Liver (tissue), 9 donors: ENCODE results near the gene TOMM20. TPM values are rescaled to one million over a fixed set of nuclear protein-coding genes. Genes with fewer than 3 reads are reported as not detected.

Experiments used
- DNase-seq: peaks from one replicate; pipeline ENCODE4 v3.0.0-alpha.2; 2017; ENCODE audit warnings: low spot score
- H3K27ac ChIP-seq, 2 donors: one replicate each; pipeline ENCODE4 v1.7.0; 2013; ENCODE audit warnings: inconsistent platforms in 2 of 2, low read length in 2 of 2, control low read depth in 1 of 2, low read depth in 1 of 2, mild to moderate bottlenecking in 1 of 2
- H3K27me3 ChIP-seq, 4 donors: one replicate each; pipeline versions ENCODE4 v1.6.1 to v1.7.0; 2013; ENCODE audit warnings: low read length in 3 of 4, inconsistent platforms in 1 of 4, mild to moderate bottlenecking in 1 of 4, moderate library complexity in 1 of 4; ENCODE audit not compliant: control insufficient read depth in 4 of 4, insufficient read depth in 4 of 4
- H3K36me3 ChIP-seq, 4 donors: one replicate each; pipeline versions ENCODE4 v1.6.1 to v1.7.0; 2013; ENCODE audit warnings: low read length in 3 of 4, mild to moderate bottlenecking in 3 of 4, low read depth in 1 of 4, moderate library complexity in 1 of 4; ENCODE audit not compliant: control insufficient read depth in 4 of 4, insufficient read depth in 3 of 4
- H3K4me1 ChIP-seq, 4 donors: one replicate each; pipeline versions ENCODE4 v1.6.1 to v1.7.0; 2013; ENCODE audit warnings: low read length in 3 of 4, mild to moderate bottlenecking in 3 of 4, moderate library complexity in 1 of 4; ENCODE audit not compliant: control insufficient read depth in 4 of 4, insufficient read depth in 4 of 4
- H3K4me3 ChIP-seq, 3 donors: one replicate each; pipeline versions ENCODE4 v1.6.1 to v1.7.0; 2013; ENCODE audit warnings: low read length in 3 of 3, control low read depth in 1 of 3, low read depth in 1 of 3, mild to moderate bottlenecking in 1 of 3
- H3K9ac ChIP-seq, 2 donors: one replicate each; pipeline ENCODE4 v1.7.0; 2013; ENCODE audit warnings: low read length in 2 of 2, mild to moderate bottlenecking in 2 of 2, moderate library complexity in 2 of 2, control low read depth in 1 of 2, low read depth in 1 of 2
- H3K9me3 ChIP-seq, 4 donors: one replicate each; pipeline versions ENCODE4 v1.6.1 to v1.7.0; 2013; ENCODE audit warnings: low read length in 3 of 4; ENCODE audit not compliant: control insufficient read depth in 4 of 4
- EGR1 ChIP-seq, 2 donors: IDR thresholded peaks; 2 replicates each; pipeline ENCODE4 v1.6.1; 2016 to 2018; ENCODE audit warnings: antibody characterized with exemption in 2 of 2, low read depth in 2 of 2
- FOXA1 ChIP-seq: IDR thresholded peaks from 2 replicates; pipeline ENCODE4 v1.6.1; 2016; ENCODE audit warnings: antibody characterized with exemption
- FOXA2 ChIP-seq: IDR thresholded peaks from 2 replicates; pipeline ENCODE4 v1.6.1; 2016; ENCODE audit warnings: antibody characterized with exemption
- GABPA ChIP-seq, 2 donors: IDR thresholded peaks in 1 of 2; conservative IDR thresholded peaks in 1 of 2; 2 replicates each; pipeline ENCODE4 v1.6.1; 2016; ENCODE audit warnings: antibody characterized with exemption in 2 of 2, mild to moderate bottlenecking in 1 of 2, moderate library complexity in 1 of 2
- HNF4A ChIP-seq, 2 donors: conservative IDR thresholded peaks; 2 replicates each; pipeline ENCODE4 v1.6.1; 2016; ENCODE audit warnings: antibody characterized with exemption in 2 of 2, mild to moderate bottlenecking in 2 of 2
- HNF4G ChIP-seq: IDR thresholded peaks from 2 replicates; pipeline ENCODE4 v1.6.1; 2016; ENCODE audit warnings: antibody characterized with exemption
- JUND ChIP-seq, 2 donors: IDR thresholded peaks; 2 replicates each; pipeline ENCODE4 v1.6.1; 2016; ENCODE audit warnings: antibody characterized with exemption in 2 of 2
- NR2F2 ChIP-seq: IDR thresholded peaks from 2 replicates; pipeline ENCODE4 v1.6.1; 2016; ENCODE audit warnings: antibody characterized with exemption
- RAD21 ChIP-seq, 2 donors: IDR thresholded peaks; 2 replicates each; pipeline ENCODE4 v1.6.1; 2016; ENCODE audit warnings: antibody characterized with exemption in 2 of 2, mild to moderate bottlenecking in 2 of 2
- RXRA ChIP-seq, 2 donors: IDR thresholded peaks; 2 replicates each; pipeline ENCODE4 v1.6.1; 2017 to 2018; ENCODE audit warnings: antibody characterized with exemption in 2 of 2, mild to moderate bottlenecking in 1 of 2
- SP1 ChIP-seq: IDR thresholded peaks from 2 replicates; pipeline ENCODE4 v1.6.1; 2018; ENCODE audit warnings: antibody characterized with exemption, mild to moderate bottlenecking
- TAF1 ChIP-seq: conservative IDR thresholded peaks from 2 replicates; pipeline ENCODE4 v1.6.1; 2016; ENCODE audit warnings: antibody characterized with exemption, mild to moderate bottlenecking
- YY1 ChIP-seq: IDR thresholded peaks from 2 replicates; pipeline ENCODE4 v1.6.1; 2016; ENCODE audit warnings: antibody characterized with exemption, mild to moderate bottlenecking
- WGBS: extraction: QIAGEN DNeasy Blood & Tissue Kit; methylation state at CpG from one replicate; pipeline ENCODE4 v1.1.7; 2013; 5-methylcytosine and 5-hydroxymethylcytosine counted together
- polyA plus RNA-seq, 2 donors: library from polyadenylated mRNA; stranded (reverse) in 1 of 2; unstranded in 1 of 2; fragments of 200-250 nt in 1 of 2; fragments of >200 nt in 1 of 2; fragmentation: Nextera tagmentation in 1 of 2; extraction: Ambion mirVana in 1 of 2; gene quantifications; one replicate each; pipeline versions ENCODE4 v1.2.1 to v1.2.3, GENCODE V29; 2013 to 2015
- total RNA-seq, 2 donors: library from RNA; depleted of rRNA; stranded (reverse); fragments of >200 nt; gene quantifications; one replicate each; pipeline ENCODE4 v1.2.3, GENCODE V29; 2014
- TF ChIP-seq, protein P1 (sequence below): fragments of 150-350 bp; IDR thresholded peaks from 2 replicates; pipeline ENCODE4 v1.5.1; 2017; ENCODE audit warnings: improper control_type of control experiment, low read depth, low read length; ENCODE audit not compliant: missing input control
- TF ChIP-seq, protein P2 (sequence below): IDR thresholded peaks from 2 replicates; pipeline ENCODE4 v1.6.1; 2016; ENCODE audit warnings: antibody characterized with exemption
- TF ChIP-seq, protein P3 (sequence below): IDR thresholded peaks from 2 replicates; pipeline ENCODE4 v1.6.1; 2016; ENCODE audit warnings: antibody characterized with exemption
- TF ChIP-seq, protein P4 (sequence below): IDR thresholded peaks from 2 replicates; pipeline ENCODE4 v1.6.1; 2016; ENCODE audit warnings: antibody characterized with exemption
- TF ChIP-seq, protein P5 (sequence below): IDR thresholded peaks from 2 replicates; pipeline ENCODE4 v1.6.1; 2016; ENCODE audit warnings: antibody characterized with exemption, mild to moderate bottlenecking
- donor health status: healthy.
- donor health status: healthy.
- donor health status: healthy.
- donor health status: healthy.
- donor health status: healthy.

Gene TOMM20
- total and polyA plus RNA-seq, 4 donors: 33.4 to 74.4 (median 39.1) TPM

DNA sequence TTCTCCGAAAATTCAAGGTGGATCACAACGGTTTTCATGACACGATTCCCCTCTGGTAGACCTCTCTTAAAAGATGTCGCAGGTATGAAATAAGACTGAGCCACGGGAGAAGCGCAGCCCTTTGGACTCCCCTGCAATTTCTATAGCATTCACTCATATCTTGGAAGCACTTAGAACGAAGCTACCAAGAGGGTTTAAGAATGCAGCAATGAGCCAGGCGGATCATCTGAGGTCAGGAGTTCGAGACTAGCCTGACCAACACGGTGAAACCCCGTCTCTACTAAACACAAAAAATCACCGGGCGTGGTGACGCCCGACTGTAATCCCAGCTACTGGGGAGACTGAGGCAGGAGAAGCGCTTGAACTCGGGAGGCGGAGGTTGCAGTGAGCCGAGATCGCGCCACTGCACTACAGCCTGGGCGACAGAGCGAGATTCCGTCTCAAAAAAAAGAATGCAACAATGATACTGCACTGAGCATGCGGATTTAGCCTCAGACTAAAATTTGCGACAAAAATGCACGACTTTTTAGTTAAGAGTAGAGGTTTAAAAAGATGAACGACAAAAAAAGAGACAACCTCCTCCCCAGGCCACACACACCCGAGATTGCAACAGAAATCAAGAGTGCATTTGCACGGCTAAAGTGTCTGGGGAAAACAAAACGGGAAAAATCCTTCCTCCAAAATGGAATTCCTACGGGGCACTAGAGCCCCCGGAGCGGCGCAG lies 743 bp downstream of the TOMM20 start:
- Histone ChIP-seq H3K4me3 (peak overlapping the region; percentile 79 to 97 (median 96)), H3K27me3 (no peaks in the 10 kb centered on the region), H3K4me1 (peaks cover 2 to 17% (median 11%) of the 10 kb centered on the region in 4 donors), H3K27ac (peak overlapping the region; percentile 84 to 85), H3K9ac (peak overlapping the region; percentile 94 to 96), H3K36me3 (peaks cover 0 to 6% (median under 1%) of the 10 kb centered on the region in 4 donors), H3K9me3 (no peaks in the 10 kb centered on the region)
- 3% methylated on average over 35 of the region's 35 CpGs for WGBS
- no peak for DNase-seq
- TF ChIP-seq, protein P1, sequence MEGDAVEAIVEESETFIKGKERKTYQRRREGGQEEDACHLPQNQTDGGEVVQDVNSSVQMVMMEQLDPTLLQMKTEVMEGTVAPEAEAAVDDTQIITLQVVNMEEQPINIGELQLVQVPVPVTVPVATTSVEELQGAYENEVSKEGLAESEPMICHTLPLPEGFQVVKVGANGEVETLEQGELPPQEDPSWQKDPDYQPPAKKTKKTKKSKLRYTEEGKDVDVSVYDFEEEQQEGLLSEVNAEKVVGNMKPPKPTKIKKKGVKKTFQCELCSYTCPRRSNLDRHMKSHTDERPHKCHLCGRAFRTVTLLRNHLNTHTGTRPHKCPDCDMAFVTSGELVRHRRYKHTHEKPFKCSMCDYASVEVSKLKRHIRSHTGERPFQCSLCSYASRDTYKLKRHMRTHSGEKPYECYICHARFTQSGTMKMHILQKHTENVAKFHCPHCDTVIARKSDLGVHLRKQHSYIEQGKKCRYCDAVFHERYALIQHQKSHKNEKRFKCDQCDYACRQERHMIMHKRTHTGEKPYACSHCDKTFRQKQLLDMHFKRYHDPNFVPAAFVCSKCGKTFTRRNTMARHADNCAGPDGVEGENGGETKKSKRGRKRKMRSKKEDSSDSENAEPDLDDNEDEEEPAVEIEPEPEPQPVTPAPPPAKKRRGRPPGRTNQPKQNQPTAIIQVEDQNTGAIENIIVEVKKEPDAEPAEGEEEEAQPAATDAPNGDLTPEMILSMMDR: no peak
- TF ChIP-seq NR2F2: no peak
- no peak for TF ChIP-seq HNF4A (conservative IDR thresholded peaks at IDR 0.05)
- TF ChIP-seq RXRA (IDR thresholded peaks at IDR 0.05): no peak
- TF ChIP-seq EGR1 (IDR thresholded peaks at IDR 0.05; ENCODE audit: low read depth in 2 of 2): no peak
- TF ChIP-seq, protein P2, sequence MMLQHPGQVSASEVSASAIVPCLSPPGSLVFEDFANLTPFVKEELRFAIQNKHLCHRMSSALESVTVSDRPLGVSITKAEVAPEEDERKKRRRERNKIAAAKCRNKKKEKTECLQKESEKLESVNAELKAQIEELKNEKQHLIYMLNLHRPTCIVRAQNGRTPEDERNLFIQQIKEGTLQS: no peak
- TF ChIP-seq, protein P3, sequence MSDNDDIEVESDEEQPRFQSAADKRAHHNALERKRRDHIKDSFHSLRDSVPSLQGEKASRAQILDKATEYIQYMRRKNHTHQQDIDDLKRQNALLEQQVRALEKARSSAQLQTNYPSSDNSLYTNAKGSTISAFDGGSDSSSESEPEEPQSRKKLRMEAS: no peak
- TF ChIP-seq RAD21 (IDR thresholded peaks at IDR 0.05): no peak
- TF ChIP-seq, protein P4, sequence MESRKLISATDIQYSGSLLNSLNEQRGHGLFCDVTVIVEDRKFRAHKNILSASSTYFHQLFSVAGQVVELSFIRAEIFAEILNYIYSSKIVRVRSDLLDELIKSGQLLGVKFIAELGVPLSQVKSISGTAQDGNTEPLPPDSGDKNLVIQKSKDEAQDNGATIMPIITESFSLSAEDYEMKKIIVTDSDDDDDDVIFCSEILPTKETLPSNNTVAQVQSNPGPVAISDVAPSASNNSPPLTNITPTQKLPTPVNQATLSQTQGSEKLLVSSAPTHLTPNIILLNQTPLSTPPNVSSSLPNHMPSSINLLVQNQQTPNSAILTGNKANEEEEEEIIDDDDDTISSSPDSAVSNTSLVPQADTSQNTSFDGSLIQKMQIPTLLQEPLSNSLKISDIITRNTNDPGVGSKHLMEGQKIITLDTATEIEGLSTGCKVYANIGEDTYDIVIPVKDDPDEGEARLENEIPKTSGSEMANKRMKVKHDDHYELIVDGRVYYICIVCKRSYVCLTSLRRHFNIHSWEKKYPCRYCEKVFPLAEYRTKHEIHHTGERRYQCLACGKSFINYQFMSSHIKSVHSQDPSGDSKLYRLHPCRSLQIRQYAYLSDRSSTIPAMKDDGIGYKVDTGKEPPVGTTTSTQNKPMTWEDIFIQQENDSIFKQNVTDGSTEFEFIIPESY: no peak
- no peak for TF ChIP-seq TAF1
- TF ChIP-seq YY1: no peak
- TF ChIP-seq FOXA2: no peak
- no peak for TF ChIP-seq HNF4G
- no peak for TF ChIP-seq GABPA (IDR thresholded peaks at IDR 0.05 in 1 of 2, conservative IDR thresholded peaks at IDR 0.05 in 1 of 2)
- no peak for TF ChIP-seq JUND (IDR thresholded peaks at IDR 0.05)
- TF ChIP-seq FOXA1: no peak
- TF ChIP-seq, protein P5, sequence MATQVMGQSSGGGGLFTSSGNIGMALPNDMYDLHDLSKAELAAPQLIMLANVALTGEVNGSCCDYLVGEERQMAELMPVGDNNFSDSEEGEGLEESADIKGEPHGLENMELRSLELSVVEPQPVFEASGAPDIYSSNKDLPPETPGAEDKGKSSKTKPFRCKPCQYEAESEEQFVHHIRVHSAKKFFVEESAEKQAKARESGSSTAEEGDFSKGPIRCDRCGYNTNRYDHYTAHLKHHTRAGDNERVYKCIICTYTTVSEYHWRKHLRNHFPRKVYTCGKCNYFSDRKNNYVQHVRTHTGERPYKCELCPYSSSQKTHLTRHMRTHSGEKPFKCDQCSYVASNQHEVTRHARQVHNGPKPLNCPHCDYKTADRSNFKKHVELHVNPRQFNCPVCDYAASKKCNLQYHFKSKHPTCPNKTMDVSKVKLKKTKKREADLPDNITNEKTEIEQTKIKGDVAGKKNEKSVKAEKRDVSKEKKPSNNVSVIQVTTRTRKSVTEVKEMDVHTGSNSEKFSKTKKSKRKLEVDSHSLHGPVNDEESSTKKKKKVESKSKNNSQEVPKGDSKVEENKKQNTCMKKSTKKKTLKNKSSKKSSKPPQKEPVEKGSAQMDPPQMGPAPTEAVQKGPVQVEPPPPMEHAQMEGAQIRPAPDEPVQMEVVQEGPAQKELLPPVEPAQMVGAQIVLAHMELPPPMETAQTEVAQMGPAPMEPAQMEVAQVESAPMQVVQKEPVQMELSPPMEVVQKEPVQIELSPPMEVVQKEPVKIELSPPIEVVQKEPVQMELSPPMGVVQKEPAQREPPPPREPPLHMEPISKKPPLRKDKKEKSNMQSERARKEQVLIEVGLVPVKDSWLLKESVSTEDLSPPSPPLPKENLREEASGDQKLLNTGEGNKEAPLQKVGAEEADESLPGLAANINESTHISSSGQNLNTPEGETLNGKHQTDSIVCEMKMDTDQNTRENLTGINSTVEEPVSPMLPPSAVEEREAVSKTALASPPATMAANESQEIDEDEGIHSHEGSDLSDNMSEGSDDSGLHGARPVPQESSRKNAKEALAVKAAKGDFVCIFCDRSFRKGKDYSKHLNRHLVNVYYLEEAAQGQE: no peak
- no peak for TF ChIP-seq SP1
